ENCODE results near the gene EEF1AKMT4. TPM values are rescaled to one million over a fixed set of nuclear protein-coding genes. Genes with fewer than 3 reads are reported as not detected.

EEF1AKMT4 gene
- total RNA-seq, 1 donor from 2014 or later = 7.2 TPM

- no peak overlapping the region for H3K27ac ChIP-seq (ENCODE audit: low read depth, low read length)
- Mint-ChIP-seq H3K4me3 (ENCODE audit: unreplicated experiment) (no peak overlapping the region), H3K27me3 (ENCODE audit: low read depth, unreplicated experiment) (peaks cover 57% of the 10 kb centered on the region), H3K36me3 (ENCODE audit: low read depth, unreplicated experiment) (no peaks in the 10 kb centered on the region), H3K9me3 (ENCODE audit: unreplicated experiment) (no peaks in the 10 kb centered on the region), H3K27ac (ENCODE audit: unreplicated experiment) (no peak overlapping the region), H3K4me1 (ENCODE audit: low read depth, unreplicated experiment) (peaks cover 6% of the 10 kb centered on the region)
- no peak overlapping the region for H3K4me2 ChIP-seq (ENCODE audit: low read length)
- FAIRE-seq (no peak), DNase-seq (ENCODE audit: low read depth) (no peak)
- peaks cover 19% of the 10 kb centered on the region for H4K20me1 ChIP-seq (ENCODE audit: insufficient read depth, low read length)
- H3K27me3 ChIP-seq (ENCODE audit: insufficient read depth, low read length) = peaks cover 16% of the 10 kb centered on the region
- H3K79me2 ChIP-seq (ENCODE audit: insufficient read depth, low read length) = no peaks in the 10 kb centered on the region
- no peaks in the 10 kb centered on the region for H3K36me3 ChIP-seq (ENCODE audit: insufficient read depth, low read length)
- no peak overlapping the region for H3K9ac ChIP-seq (ENCODE audit: low read length)
- H3K4me3 ChIP-seq (ENCODE audit: insufficient read depth, low read depth, low read length) = no peak overlapping the region
- no peaks in the 10 kb centered on the region for H3K9me3 ChIP-seq (ENCODE audit: insufficient read depth, low read depth, low read length)
- no peaks in the 10 kb centered on the region for H3K4me1 ChIP-seq (ENCODE audit: insufficient read depth, low read length)
- no peak overlapping the region for H2AFZ ChIP-seq (ENCODE audit: low read depth, low read length)
- TF ChIP-seq EZH2 (IDR thresholded peaks at IDR 0.05; ENCODE audit: insufficient read depth, low read length) = no peak
- TF ChIP-seq, protein P1, sequence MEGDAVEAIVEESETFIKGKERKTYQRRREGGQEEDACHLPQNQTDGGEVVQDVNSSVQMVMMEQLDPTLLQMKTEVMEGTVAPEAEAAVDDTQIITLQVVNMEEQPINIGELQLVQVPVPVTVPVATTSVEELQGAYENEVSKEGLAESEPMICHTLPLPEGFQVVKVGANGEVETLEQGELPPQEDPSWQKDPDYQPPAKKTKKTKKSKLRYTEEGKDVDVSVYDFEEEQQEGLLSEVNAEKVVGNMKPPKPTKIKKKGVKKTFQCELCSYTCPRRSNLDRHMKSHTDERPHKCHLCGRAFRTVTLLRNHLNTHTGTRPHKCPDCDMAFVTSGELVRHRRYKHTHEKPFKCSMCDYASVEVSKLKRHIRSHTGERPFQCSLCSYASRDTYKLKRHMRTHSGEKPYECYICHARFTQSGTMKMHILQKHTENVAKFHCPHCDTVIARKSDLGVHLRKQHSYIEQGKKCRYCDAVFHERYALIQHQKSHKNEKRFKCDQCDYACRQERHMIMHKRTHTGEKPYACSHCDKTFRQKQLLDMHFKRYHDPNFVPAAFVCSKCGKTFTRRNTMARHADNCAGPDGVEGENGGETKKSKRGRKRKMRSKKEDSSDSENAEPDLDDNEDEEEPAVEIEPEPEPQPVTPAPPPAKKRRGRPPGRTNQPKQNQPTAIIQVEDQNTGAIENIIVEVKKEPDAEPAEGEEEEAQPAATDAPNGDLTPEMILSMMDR (IDR thresholded peaks at IDR 0.05; ENCODE audit: insufficient read depth, low read depth, low read length) = no peak
These were observed 12.8 kb upstream of the EEF1AKMT4 start for GRCh38 chr3:184236636-184237035.

DNA sequence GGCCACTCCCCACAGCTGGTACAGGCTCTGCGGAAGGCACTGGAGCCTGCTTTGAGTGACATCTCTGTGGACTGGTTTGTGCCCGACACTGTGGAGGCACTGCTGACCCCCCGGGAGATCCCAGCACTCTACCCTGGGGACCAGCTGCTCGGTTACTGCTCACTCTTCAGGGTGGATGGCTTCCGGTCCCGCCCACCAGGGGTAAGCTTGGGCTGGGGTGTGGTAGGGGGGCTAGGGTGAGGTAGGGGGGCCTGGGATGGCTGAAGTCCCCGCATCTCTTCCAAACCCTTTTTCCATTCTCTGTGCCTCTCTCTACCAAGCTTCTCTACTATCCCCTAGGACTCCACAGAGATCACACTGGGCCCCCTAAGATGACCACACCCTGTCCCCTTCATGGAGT lies 12.3 kb upstream of the EEF1AKMT4 start:
- peaks cover 54% of the 10 kb centered on the region for H3K27me3 Mint-ChIP-seq (ENCODE audit: low read depth, unreplicated experiment)
- H3K4me3 Mint-ChIP-seq (ENCODE audit: unreplicated experiment) = no peak overlapping the region
- Histone ChIP-seq H3K4me3 (ENCODE audit: insufficient read depth, low read depth, low read length) (no peak overlapping the region), H2AFZ (ENCODE audit: low read depth, low read length) (no peak overlapping the region), H3K9ac (ENCODE audit: low read length) (no peak overlapping the region), H3K36me3 (ENCODE audit: insufficient read depth, low read length) (no peaks in the 10 kb centered on the region), H3K4me2 (ENCODE audit: low read length) (no peak overlapping the region), H3K4me1 (ENCODE audit: insufficient read depth, low read length) (no peaks in the 10 kb centered on the region), H4K20me1 (ENCODE audit: insufficient read depth, low read length) (peaks cover 23% of the 10 kb centered on the region), H3K27ac (ENCODE audit: low read depth, low read length) (no peak overlapping the region), H3K27me3 (ENCODE audit: insufficient read depth, low read length) (peaks cover 11% of the 10 kb centered on the region), H3K79me2 (ENCODE audit: insufficient read depth, low read length) (no peaks in the 10 kb centered on the region), H3K9me3 (ENCODE audit: insufficient read depth, low read depth, low read length) (no peaks in the 10 kb centered on the region)
- TF ChIP-seq, protein P1 (IDR thresholded peaks at IDR 0.05; ENCODE audit: insufficient read depth, low read depth, low read length) = no peak
- no peak for TF ChIP-seq EZH2 (IDR thresholded peaks at IDR 0.05; ENCODE audit: insufficient read depth, low read length)
- no peaks in the 10 kb centered on the region for H3K9me3 Mint-ChIP-seq (ENCODE audit: unreplicated experiment)
- no peak for FAIRE-seq
- H3K4me1 Mint-ChIP-seq (ENCODE audit: low read depth, unreplicated experiment) = peaks cover 4% of the 10 kb centered on the region
- no peak for DNase-seq (ENCODE audit: low read depth)
- no peaks in the 10 kb centered on the region for H3K36me3 Mint-ChIP-seq (ENCODE audit: low read depth, unreplicated experiment)
- H3K27ac Mint-ChIP-seq (ENCODE audit: unreplicated experiment) = no peak overlapping the region

DNA sequence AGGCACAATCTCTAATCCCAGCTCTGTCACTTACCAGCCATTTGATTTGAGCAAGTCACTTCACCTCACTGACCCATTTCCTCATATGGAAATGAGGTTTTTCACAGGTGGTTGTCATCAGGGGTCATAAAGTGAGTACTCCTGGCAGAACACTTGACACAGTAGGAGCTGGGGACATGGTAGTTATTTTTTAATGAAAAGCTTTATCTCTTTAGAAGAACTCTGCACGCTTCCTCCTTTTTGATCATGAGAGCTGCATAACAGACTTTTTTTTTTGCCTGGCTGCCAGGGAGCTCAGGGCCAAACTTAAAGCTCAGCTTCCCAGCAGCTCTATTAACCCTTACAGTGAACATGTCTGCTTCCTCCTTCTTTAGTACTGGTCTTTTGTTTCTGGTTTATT lies 11.7 kb upstream of the EEF1AKMT4 start:
- Histone ChIP-seq H4K20me1 (ENCODE audit: insufficient read depth, low read length) (peaks cover 29% of the 10 kb centered on the region), H3K27me3 (ENCODE audit: insufficient read depth, low read length) (peaks cover 5% of the 10 kb centered on the region), H3K9me3 (ENCODE audit: insufficient read depth, low read depth, low read length) (no peaks in the 10 kb centered on the region), H3K4me1 (ENCODE audit: insufficient read depth, low read length) (no peaks in the 10 kb centered on the region), H2AFZ (ENCODE audit: low read depth, low read length) (no peak overlapping the region), H3K9ac (ENCODE audit: low read length) (no peak overlapping the region), H3K27ac (ENCODE audit: low read depth, low read length) (no peak overlapping the region), H3K4me3 (ENCODE audit: insufficient read depth, low read depth, low read length) (no peak overlapping the region), H3K4me2 (ENCODE audit: low read length) (no peak overlapping the region), H3K79me2 (ENCODE audit: insufficient read depth, low read length) (no peaks in the 10 kb centered on the region), H3K36me3 (ENCODE audit: insufficient read depth, low read length) (no peaks in the 10 kb centered on the region)
- Mint-ChIP-seq H3K4me1 (ENCODE audit: low read depth, unreplicated experiment) (peaks cover 4% of the 10 kb centered on the region), H3K4me3 (ENCODE audit: unreplicated experiment) (no peak overlapping the region), H3K27me3 (ENCODE audit: low read depth, unreplicated experiment) (peaks cover 51% of the 10 kb centered on the region), H3K27ac (ENCODE audit: unreplicated experiment) (no peak overlapping the region), H3K9me3 (ENCODE audit: unreplicated experiment) (no peaks in the 10 kb centered on the region), H3K36me3 (ENCODE audit: low read depth, unreplicated experiment) (no peaks in the 10 kb centered on the region)
- DNase-seq (ENCODE audit: low read depth) (no peak), FAIRE-seq (no peak)
- TF ChIP-seq, protein P1 (IDR thresholded peaks at IDR 0.05; ENCODE audit: insufficient read depth, low read depth, low read length) = no peak
- no peak for TF ChIP-seq EZH2 (IDR thresholded peaks at IDR 0.05; ENCODE audit: insufficient read depth, low read length)

Data from astrocyte (in vitro differentiated cells and primary cell).